Smooth muscle cell (in vitro differentiated cells): ENCODE measurements around the gene ADARB1. TPM values are rescaled to one million over a fixed set of nuclear protein-coding genes. Genes with fewer than 3 reads are reported as not detected.

ENCODE experiments used
- DNase-seq: peaks from one replicate; lab custom pipeline; 2025; ENCODE audit not compliant: unreplicated experiment; lab: John Stamatoyannopoulos, UW
- H2AFZ ChIP-seq: fragments of 200-600 bp; sonication (generic); 2 replicates; pipeline ENCODE4 v1.6.0; 2016; ENCODE audit warnings: antibody characterized with exemption, low read depth, mild to moderate bottlenecking
- H3F3A ChIP-seq: fragments of 200-600 bp; sonication (generic); 2 replicates; pipeline ENCODE4 v1.6.0; 2017; ENCODE audit warnings: antibody characterized with exemption, low read depth
- H3K27ac ChIP-seq: fragments of 200-600 bp; sonication (generic); 2 replicates; pipeline ENCODE4 v1.5.1; 2016; ENCODE audit warnings: low read depth, mild to moderate bottlenecking
- H3K27me3 ChIP-seq: fragments of 200-600 bp; sonication (generic); 2 replicates; pipeline ENCODE4 v1.6.1; 2016; ENCODE audit warnings: low read depth, mild to moderate bottlenecking
- H3K36me3 ChIP-seq: fragments of 200-600 bp; sonication (generic); 2 replicates; pipeline ENCODE4 v1.5.1; 2016; ENCODE audit warnings: low read depth
- H3K4me1 ChIP-seq: fragments of 200-600 bp; sonication (generic); 2 replicates; pipeline ENCODE4 v1.5.1; 2016; ENCODE audit warnings: low read depth
- H3K4me2 ChIP-seq: fragments of 200-600 bp; sonication (generic); 2 replicates; pipeline ENCODE4 v1.6.0; 2016; ENCODE audit warnings: mild to moderate bottlenecking
- H3K4me3 ChIP-seq: fragments of 200-600 bp; sonication (generic); 2 replicates; pipeline ENCODE4 v1.5.1; 2016; ENCODE audit warnings: mild to moderate bottlenecking
- H3K79me2 ChIP-seq: fragments of 200-600 bp; sonication (generic); 2 replicates; pipeline ENCODE4 v1.6.0; 2016; ENCODE audit warnings: low read depth, mild to moderate bottlenecking
- H3K9ac ChIP-seq: fragments of 200-600 bp; sonication (generic); 2 replicates; pipeline ENCODE4 v1.6.0; 2016; ENCODE audit warnings: low read depth
- H3K9me3 ChIP-seq: fragments of 200-600 bp; sonication (generic); replicated peaks from 2 replicates; pipeline ENCODE4 v1.5.1; 2016; ENCODE audit warnings: low read depth
- H4K20me1 ChIP-seq: fragments of 200-600 bp; sonication (generic); 2 replicates; pipeline ENCODE4 v1.6.0; 2016; ENCODE audit warnings: low read depth
- CTCF ChIP-seq: fragments of 200-600 bp; sonication (generic); IDR thresholded peaks from 2 replicates; pipeline ENCODE4 v1.5.1; 2017; ENCODE audit warnings: borderline replicate concordance, mild to moderate bottlenecking, antibody characterized with exemption; ENCODE audit not compliant: insufficient read depth, poor library complexity, severe bottlenecking
- WGBS: methylation state at CpG from one replicate; pipeline ENCODE4 v1.1.7; 2016; ENCODE audit warnings: low lambda C conversion rate; 5-methylcytosine and 5-hydroxymethylcytosine counted together
- polyA plus RNA-seq: library from polyadenylated mRNA; unstranded; fragments of >200 nt; fragmentation: Nextera tagmentation; extraction: Ambion mirVana; gene quantifications from 2 replicates; pipeline ENCODE4 v1.2.1, GENCODE V29; 2016
- total RNA-seq: library from RNA; depleted of rRNA; stranded (reverse); fragments of >200 nt; gene quantifications from 2 replicates; pipeline ENCODE4 v1.2.3, GENCODE V29; 2014

ADARB1 gene
- total and polyA plus RNA-seq, 2 experiments from 2014 or later, result 25.6 to 28.9 TPM

- Histone ChIP-seq H3F3A (no peaks in the 10 kb centered on the region), H3K9ac (no peak overlapping the region), H3K36me3 (no peaks in the 10 kb centered on the region), H3K4me3 (no peak overlapping the region), H3K79me2 (no peaks in the 10 kb centered on the region), H3K27me3 (peaks cover 2% of the 10 kb centered on the region), H3K4me2 (peak overlapping the region; percentile 43), H4K20me1 (no peaks in the 10 kb centered on the region), H3K9me3 (no peaks in the 10 kb centered on the region), H2AFZ (no peak overlapping the region), H3K27ac (no peak overlapping the region), H3K4me1 (peaks cover 10% of the 10 kb centered on the region)
- WGBS, result 23% methylated on average over 7 of the region's 8 CpGs
- DNase-seq, result no peak
- TF ChIP-seq CTCF, result no peak
Measured at GRCh38 chr21:45253180-45253579, 178.8 kb downstream of the ADARB1 start.

GRCh38 chr21:45253633-45254459 is 179.5 kb downstream of the ADARB1 start:
- Histone ChIP-seq H3F3A (no peaks in the 10 kb centered on the region), H3K9ac (no peak overlapping the region), H3K4me3 (no peak overlapping the region), H3K79me2 (no peaks in the 10 kb centered on the region), H3K9me3 (no peaks in the 10 kb centered on the region), H4K20me1 (no peaks in the 10 kb centered on the region), H3K4me1 (peaks cover 10% of the 10 kb centered on the region), H3K4me2 (no peak overlapping the region), H3K27me3 (no peaks in the 10 kb centered on the region), H2AFZ (no peak overlapping the region), H3K36me3 (no peaks in the 10 kb centered on the region), H3K27ac (no peak overlapping the region)
- no peak for TF ChIP-seq CTCF
- no peak for DNase-seq
- WGBS, result 97% methylated on average over 28 of the region's 28 CpGs

- H3K9ac ChIP-seq, result no peak overlapping the region
- H3K4me3 ChIP-seq, result no peak overlapping the region
- no peak for TF ChIP-seq CTCF
- no peaks in the 10 kb centered on the region for H3F3A ChIP-seq
- WGBS, result 90% methylated on average over 17 of the region's 17 CpGs
- no peak for DNase-seq
- H3K27ac ChIP-seq, result no peak overlapping the region
- H2AFZ ChIP-seq, result no peak overlapping the region
- no peaks in the 10 kb centered on the region for H3K27me3 ChIP-seq
- H3K4me2 ChIP-seq, result no peak overlapping the region
- no peaks in the 10 kb centered on the region for H4K20me1 ChIP-seq
- no peaks in the 10 kb centered on the region for H3K9me3 ChIP-seq
- no peaks in the 10 kb centered on the region for H3K79me2 ChIP-seq
- H3K4me1 ChIP-seq, result peaks cover 10% of the 10 kb centered on the region
- H3K36me3 ChIP-seq, result no peaks in the 10 kb centered on the region
Measured at GRCh38 chr21:45254460-45254930, 180.1 kb downstream of the ADARB1 start.
